HG03103 (cell line): ENCODE measurements around the gene ERN1.

Experiments used
- ATAC-seq: cut with Tn5 transposase; IDR thresholded peaks from one replicate; pipeline ENCODE4 v1.9.1; 2021; ENCODE audit warnings: low read depth; ENCODE audit not compliant: unreplicated experiment

Gene ERN1

GRCh38 chr17:64091571-64091970, 38.4 kb downstream of the ERN1 start:
- no peak for ATAC-seq

GRCh38 chr17:64091116-64091515, 38.8 kb downstream of the ERN1 start:
- ATAC-seq, result no peak

GRCh38 chr17:64090144-64090543, 39.8 kb downstream of the ERN1 start:
- no peak for ATAC-seq

GRCh38 chr17:64087252-64088005, 42.5 kb downstream of the ERN1 start:
- ATAC-seq, result no peak

DNA sequence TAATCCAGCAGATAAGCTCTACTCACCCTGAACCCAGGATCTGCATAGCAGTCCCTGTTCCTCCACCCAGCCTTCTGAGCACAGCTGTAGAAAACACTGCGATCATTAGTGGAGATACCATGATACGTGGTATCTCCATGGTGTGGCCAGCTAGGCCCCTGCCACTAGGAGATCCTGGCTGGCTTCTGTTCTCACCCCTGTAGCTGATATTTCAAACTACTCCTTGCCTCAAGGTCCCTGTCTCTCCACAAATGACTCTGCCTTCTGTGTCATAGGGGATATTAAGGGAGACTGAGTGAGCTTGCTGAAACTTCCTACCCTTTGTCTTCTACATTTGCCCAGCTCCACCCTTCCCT, 44.3 kb downstream of the ERN1 start:
- no peak for ATAC-seq

DNA sequence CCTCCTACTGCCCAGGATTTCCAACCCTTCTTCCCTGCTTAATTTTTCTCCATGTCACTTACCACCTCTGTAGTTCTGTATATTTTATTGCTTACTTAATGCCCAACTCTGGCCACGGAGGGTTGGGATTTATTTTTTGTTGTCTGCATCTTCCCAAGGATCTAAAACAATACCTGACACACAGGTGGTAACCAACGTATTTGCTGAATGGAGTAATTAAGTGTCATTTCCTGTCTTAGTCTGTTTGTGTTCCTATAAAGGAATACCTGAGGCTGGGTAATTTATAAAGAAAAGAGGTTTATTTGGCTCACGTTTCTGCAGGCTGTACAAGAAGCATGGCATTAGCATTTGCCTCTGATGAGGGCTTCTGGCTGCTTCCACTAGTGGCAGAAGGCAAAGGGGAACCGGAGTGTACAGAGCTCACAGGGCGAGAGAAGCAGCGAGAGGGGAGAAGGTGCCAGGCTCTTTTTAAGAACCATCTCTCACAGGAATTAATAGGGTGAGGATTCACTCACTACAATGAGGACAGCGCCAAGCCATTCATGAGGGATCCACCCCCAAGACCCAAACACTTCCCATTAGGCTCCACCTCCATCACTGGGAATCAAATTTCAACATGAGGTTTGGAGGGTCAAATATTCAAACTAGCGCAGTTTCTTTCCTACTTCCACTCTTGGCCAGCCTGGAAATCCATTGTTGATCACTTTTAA, 44.8 kb downstream of the ERN1 start:
- ATAC-seq, result no peak

DNA sequence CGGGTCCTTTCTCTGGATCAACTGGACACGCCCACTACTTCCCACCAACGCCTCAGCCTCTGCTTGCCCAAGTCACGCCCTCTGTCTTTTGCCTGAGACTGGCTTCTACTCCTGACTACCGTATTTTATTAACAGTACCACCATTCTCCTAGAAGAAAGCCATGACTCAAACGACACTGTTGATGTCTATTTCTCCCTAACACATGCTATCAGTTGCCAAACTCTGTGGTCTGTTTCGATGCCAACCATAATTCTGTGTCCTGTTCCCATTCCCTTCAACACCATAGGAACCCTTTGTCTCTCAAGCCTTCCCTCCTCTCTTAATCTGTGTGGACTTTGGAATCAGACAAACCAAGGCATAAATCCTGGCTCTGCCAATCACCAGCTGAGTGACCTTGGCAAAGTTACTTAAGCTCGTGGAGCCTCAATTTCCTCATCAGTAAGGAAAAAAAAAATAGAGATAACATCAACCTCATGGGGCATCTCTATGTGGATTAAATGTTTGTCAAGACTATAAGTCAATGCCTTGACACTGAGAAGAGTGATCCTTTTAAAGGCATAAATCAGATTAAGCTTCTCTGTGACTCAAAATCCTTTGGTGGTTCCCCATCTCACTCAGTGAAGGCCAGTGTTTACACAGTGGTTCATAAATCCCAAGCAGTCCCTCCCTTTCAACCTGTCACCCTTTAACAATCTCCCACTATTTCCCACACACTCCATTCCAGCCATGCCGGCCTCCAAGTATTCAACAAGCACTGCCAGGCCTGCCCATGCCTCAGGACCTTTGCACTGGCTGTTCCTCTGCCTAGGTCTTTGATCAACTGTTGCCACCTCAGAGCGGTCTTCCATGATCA, 45.6 kb downstream of the ERN1 start:
- no peak for ATAC-seq

DNA sequence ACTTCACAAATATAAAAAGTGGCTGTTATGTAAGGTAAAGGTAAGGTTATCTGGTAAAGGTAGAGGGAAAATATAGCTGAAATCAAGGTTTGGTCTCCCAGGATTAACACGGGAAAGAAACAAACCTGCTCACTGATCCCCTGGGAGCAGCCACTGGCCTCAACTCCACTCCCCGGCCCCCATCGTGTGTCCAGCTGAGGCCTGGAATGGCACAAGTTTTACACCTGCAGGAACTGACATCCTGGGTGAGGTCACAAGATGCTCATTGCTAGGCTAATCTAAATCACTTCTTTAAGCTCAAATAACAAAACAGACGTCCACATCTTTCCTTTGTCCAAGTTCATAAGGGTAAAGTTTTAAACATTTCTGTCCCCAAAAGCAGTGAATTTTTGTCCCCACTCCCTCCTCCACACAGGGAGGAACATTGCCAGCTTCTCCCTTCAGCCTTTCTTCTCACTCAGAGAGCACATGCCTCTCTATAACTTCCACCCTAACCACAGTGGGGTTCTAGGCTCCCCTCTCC, 46.3 kb downstream of the ERN1 start:
- ATAC-seq, result no peak

DNA sequence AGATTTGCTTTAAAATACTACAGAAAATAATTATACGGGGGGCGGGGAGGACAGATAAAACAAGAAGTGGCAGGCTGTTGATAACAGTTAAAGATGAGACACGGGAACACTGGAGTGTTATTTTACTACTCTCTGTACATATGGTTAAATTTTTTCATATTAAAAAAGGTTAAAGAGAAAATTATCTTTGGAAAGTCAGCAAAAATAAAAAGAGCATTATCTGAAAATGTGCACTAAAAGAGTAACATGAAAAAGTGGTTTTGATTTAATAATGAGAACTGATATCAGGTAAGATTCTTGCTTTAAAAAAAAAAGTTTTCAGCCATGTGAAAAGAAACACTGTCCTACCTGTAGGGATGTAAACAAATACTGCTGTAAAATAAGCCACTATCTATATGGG, 46.9 kb downstream of the ERN1 start:
- ATAC-seq, result no peak

DNA sequence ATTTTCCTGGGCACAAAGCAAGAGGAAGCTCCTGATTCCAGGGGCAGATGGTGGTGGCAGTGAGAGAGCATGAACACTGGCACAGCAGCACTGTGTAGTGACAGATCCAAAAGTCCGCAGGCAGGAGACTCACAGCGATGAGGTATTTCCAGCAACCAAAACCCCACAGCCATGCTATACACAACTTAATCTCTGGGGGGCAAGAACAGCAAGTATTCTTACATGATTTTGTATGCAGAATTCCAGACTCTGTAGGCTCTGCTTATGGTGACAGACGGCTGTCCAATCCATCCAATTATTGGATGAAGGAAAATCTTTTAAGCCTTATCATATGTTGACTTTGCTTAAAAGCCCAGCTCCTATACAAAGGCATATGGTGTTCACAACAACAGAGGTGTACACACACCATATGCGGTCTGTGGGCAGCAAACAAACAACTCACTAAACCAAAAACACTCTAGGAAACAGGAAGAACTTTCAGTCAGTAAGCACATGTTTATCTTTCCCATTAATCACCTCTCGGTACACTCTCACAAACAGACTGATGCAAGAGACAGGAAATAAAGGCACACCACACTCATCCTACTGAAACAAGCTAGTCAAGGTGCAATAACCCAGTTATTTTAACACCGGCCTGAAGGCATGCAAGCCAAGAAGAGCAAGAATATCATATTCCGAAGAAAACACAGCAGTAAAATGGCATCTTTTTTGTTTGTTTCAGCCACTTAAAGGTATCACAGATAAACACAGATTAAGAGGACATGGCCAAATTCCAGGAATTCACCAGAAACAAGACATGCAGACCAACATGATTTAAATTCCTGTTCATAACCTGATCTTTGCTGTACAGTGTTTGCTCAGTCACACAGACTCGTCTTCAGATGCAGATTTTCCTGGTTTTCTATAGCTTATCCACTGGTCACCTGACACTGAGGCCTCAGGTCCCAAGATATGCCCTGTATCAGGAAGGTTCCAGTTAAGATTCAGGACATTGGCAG, 47.8 kb downstream of the ERN1 start:
- ATAC-seq, result no peak

- ATAC-seq, result no peak
Observed at GRCh38 chr17:64080174-64080618, 49.7 kb downstream of the ERN1 start.

- ATAC-seq, result no peak
Observed at GRCh38 chr17:64077379-64077778, 52.6 kb downstream of the ERN1 start.

GRCh38 chr17:64075913-64076312, 54.0 kb downstream of the ERN1 start:
- ATAC-seq, result no peak

DNA sequence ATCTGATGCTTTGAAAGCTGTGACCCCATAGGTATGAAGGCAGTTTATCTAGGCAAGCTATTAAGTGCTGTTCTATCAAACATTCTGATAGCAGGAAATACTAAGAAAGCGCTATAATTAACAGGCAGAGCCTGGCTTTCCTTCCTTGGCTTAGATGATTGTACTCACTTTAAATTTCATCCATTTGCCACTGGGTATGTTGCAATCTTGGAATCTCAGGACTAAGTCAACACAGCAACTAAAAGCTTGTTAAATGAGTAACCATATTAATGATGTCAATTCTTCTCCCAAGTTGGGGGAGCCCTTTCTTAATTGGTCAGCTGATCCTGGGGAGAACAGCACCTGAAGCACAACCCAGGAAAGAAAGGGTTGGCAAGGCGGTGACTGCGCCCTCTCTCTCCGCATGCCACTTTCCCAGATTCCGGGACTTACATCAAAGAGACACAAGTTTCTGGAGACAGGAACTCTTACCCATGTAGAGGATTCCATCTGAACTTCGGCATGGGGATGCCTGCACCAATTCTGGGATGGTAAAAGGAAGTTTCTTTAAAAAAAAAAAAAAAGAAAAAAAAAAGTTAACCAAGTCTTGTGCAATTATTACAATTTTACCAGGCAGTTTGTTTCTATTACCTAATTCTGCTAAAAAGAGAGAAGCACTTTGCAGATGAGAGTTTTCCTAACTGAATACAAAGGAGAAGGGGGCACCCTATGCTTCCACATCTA, 55.1 kb downstream of the ERN1 start:
- ATAC-seq, result no peak

DNA sequence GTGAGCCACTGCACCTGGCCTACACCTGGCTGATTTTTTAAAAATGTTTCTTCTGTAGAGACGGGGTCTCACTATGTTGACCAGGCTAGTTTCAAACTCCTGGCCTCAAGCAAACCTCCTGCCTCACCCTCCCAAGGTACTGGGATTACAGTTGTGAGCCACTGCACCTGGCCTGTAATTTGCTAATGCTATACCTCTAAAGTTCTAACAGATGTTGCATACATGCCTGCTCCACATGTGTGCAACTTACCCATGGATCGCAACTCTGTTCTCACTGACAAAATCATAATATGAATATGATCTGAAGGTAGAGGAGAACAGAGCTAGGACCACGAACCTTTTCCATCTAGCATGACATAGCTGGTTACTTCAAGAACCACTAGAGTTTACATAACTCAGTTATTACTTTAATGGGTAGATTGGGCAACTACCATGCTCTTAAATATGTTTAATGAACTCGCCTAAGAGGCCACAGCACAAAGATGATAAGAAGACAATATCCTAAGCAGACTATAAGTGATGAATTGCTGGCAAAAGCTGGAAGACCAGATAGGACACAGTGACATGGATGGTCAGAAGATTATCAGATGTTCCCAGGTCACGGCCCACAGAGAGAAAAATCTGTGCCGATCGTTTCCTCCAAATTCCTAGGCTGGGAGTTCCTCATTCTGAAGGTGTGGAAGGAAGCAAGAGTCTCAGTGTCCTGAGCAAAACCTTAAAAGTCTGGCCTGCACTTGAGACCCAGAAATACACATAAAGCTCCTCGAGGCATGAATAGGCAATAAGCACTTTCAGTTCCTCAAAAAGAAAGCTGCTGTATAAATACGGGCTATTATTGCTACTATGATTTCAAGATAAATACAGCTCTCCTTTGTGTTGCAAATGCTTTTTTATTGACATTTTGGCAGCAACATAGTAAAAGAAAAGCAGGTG, 55.9 kb downstream of the ERN1 start:
- peak; percentile 74 for ATAC-seq

DNA sequence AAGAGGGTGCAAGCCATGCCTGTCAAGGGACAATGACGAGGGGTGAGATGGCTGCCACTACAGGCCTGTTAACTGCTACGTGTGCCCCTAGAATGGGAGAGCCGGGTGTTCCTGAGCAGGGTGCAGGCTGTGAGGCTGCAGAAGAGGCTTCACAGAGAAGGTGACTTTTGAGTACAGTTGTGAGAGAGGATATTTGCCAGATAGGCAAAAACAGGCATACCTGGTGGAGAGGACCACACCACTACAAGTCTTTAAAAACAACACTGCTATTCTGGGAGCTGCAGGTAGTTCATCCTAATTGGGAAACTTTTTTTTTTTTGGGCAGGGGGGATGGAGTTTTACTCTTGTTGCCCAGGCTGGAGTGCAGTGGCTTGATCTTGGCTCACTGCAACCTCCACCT, 58.8 kb downstream of the ERN1 start:
- no peak for ATAC-seq

DNA sequence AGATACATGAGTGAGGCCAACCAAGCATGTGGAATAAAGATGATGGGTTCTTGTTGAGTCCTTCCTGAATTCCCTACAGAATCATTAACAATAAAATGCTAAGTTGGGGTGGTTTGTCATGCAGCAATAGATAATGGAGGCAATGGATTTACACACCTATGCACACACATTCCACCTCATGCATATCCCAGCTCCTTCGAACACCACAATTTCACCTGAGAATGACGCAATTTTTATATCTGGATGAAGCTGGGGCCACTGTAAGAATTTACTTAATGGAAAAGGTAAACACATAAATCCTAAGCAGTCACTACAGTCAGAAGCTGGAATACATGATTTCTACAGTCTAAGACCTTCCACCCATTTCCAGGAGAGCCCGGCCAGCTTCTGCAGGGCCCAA, 59.7 kb downstream of the ERN1 start:
- ATAC-seq, result no peak

DNA sequence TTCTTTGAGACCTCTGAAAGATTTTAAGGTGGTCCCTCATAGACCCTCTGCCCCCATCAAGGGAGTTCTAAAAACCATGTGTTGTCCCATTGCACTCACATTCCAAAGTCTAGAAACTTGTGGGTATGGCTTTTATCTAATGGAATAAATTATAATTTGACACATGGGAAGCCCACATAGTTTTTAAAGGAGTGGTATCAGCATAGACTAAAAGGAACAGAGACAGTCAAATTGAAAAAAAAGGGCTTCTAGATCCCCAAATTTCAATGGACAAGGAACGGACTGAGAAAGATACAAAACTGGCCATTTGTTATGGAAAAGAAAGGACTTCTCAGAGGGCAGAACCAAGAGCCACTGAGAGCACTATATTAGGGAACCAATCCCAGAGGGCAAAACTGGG, 60.8 kb downstream of the ERN1 start:
- no peak for ATAC-seq
